HEK293 (cell line): ENCODE measurements around the gene APEX1.

Experiments used
- CTCF ChIA-PET: fragments of 350-600 bp; formaldehyde crosslinking; extraction: SDS; loops from one replicate; lab custom pipeline; 2021; ENCODE audit warnings: antibody characterized with exemption; lab: Yijun Ruan, JAX
- POLR2A ChIA-PET: fragments of 300-600 bp; formaldehyde crosslinking; extraction: SDS; loops from one replicate; lab custom pipeline; 2020; ENCODE audit warnings: antibody characterized with exemption, inconsistent platforms; lab: Yijun Ruan, JAX
- H3K27ac ChIP-seq: fragments of 200-500 bp; sonication (Bioruptor generic); 2 replicates; pipeline ENCODE4 v1.5.1; 2014; ENCODE audit warnings: low read depth, low read length, control low read depth, inconsistent platforms; ENCODE audit errors: extremely low read depth
- H3K36me3 ChIP-seq, 2 experiments: fragments of 200-500 bp in 1 of 2; sonication (Bioruptor generic) in 1 of 2; 1 replicate in 1 of 2; 2 replicates in 1 of 2; pipeline ENCODE4 v1.5.1; 2014 to 2017; ENCODE audit warnings: inconsistent platforms in 2 of 2, low read length in 2 of 2; ENCODE audit not compliant: control insufficient read depth in 2 of 2, insufficient read depth in 1 of 2
- H3K4me1 ChIP-seq: fragments of 200-500 bp; sonication (Bioruptor generic); 2 replicates; pipeline ENCODE4 v1.5.1; 2014; ENCODE audit warnings: mild to moderate bottlenecking, low read length, inconsistent platforms; ENCODE audit not compliant: control insufficient read depth, insufficient read depth
- H3K4me3 ChIP-seq: 2 replicates; pipeline ENCODE4 v1.5.1; 2011; ENCODE audit warnings: low read depth, mild to moderate bottlenecking, control low read depth, low read length, moderate library complexity
- H3K9me3 ChIP-seq: fragments of 200-500 bp; sonication (Bioruptor generic); 2 replicates; pipeline ENCODE4 v1.5.1; 2014; ENCODE audit warnings: low read depth, low read length, inconsistent platforms; ENCODE audit not compliant: control insufficient read depth, insufficient read depth
- EGR2 ChIP-seq: fragments of 450-650 bp; formaldehyde crosslinking; IDR thresholded peaks from 2 replicates; pipeline ENCODE4 v1.5.1; 2016; ENCODE audit warnings: low read depth, missing biosample characterization, missing genetic modification characterization
- HOXA7 ChIP-seq: sonication (generic); formaldehyde crosslinking; IDR thresholded peaks from 2 replicates; pipeline ENCODE4 v1.8.1; 2022; ENCODE audit warnings: missing genetic modification reagents, borderline replicate concordance
- KLF1 ChIP-seq: fragments of 450-650 bp; formaldehyde crosslinking; IDR thresholded peaks from 2 replicates; pipeline ENCODE4 v1.5.1; 2016; ENCODE audit warnings: missing biosample characterization, missing genetic modification characterization
- KLF7 ChIP-seq: fragments of 450-650 bp; formaldehyde crosslinking; IDR thresholded peaks from 2 replicates; pipeline ENCODE4 v1.5.1; 2016; ENCODE audit warnings: missing biosample characterization, missing genetic modification characterization, borderline replicate concordance
- YY1 ChIP-seq: fragments of 450-650 bp; formaldehyde crosslinking; IDR thresholded peaks from 2 replicates; pipeline ENCODE4 v1.5.1; 2018; ENCODE audit warnings: missing biosample characterization, missing genetic modification characterization
- ZBTB17 ChIP-seq: fragments of 450-650 bp; formaldehyde crosslinking; IDR thresholded peaks from 2 replicates; pipeline ENCODE4 v1.5.1; 2016; ENCODE audit warnings: missing biosample characterization, missing genetic modification characterization
- ZFHX2 ChIP-seq: fragments of 450-650 bp; formaldehyde crosslinking; conservative IDR thresholded peaks from 2 replicates; pipeline ENCODE4 v1.5.1; 2016; ENCODE audit warnings: missing biosample characterization, missing genetic modification characterization
- ZFP69B ChIP-seq: fragments of 450-650 bp; formaldehyde crosslinking; IDR thresholded peaks from 2 replicates; pipeline ENCODE4 v1.5.1; 2016; ENCODE audit warnings: missing biosample characterization, missing genetic modification characterization
- ZNF132 ChIP-seq: fragments of 450-650 bp; formaldehyde crosslinking; IDR thresholded peaks from 2 replicates; pipeline ENCODE4 v1.5.1; 2017; ENCODE audit warnings: missing biosample characterization, missing genetic modification characterization, borderline replicate concordance
- ZNF214 ChIP-seq: fragments of 450-650 bp; formaldehyde crosslinking; IDR thresholded peaks from 2 replicates; pipeline ENCODE4 v1.5.1; 2017; ENCODE audit warnings: missing biosample characterization, mild to moderate bottlenecking, missing genetic modification characterization, borderline replicate concordance
- ZNF23 ChIP-seq: fragments of 450-650 bp; formaldehyde crosslinking; IDR thresholded peaks from 2 replicates; pipeline ENCODE4 v1.5.1; 2016; ENCODE audit warnings: missing biosample characterization, missing genetic modification characterization, borderline replicate concordance
- ZNF266 ChIP-seq: fragments of 450-650 bp; formaldehyde crosslinking; IDR thresholded peaks from 2 replicates; pipeline ENCODE4 v1.5.1; 2016; ENCODE audit warnings: missing biosample characterization, missing genetic modification characterization, low read depth
- ZNF311 ChIP-seq: fragments of 450-650 bp; formaldehyde crosslinking; IDR thresholded peaks from 2 replicates; pipeline ENCODE4 v1.5.1; 2017; ENCODE audit warnings: missing biosample characterization, missing genetic modification characterization, borderline replicate concordance
- ZNF37A ChIP-seq: fragments of 450-650 bp; IDR thresholded peaks from 2 replicates; pipeline ENCODE4 v1.5.1; 2018; ENCODE audit warnings: missing biosample characterization, missing genetic modification characterization
- ZNF394 ChIP-seq: fragments of 450-650 bp; formaldehyde crosslinking; IDR thresholded peaks from 2 replicates; pipeline ENCODE4 v1.5.1; 2016; ENCODE audit warnings: missing biosample characterization, missing genetic modification characterization, mild to moderate bottlenecking, moderate library complexity, borderline replicate concordance
- ZNF549 ChIP-seq: fragments of 450-650 bp; IDR thresholded peaks from 2 replicates; pipeline ENCODE4 v1.5.1; 2018; ENCODE audit warnings: missing biosample characterization, missing genetic modification characterization, mild to moderate bottlenecking, inconsistent platforms, moderate library complexity
- ZNF621 ChIP-seq: fragments of 450-650 bp; formaldehyde crosslinking; IDR thresholded peaks from 2 replicates; pipeline ENCODE4 v1.5.1; 2017; ENCODE audit warnings: missing biosample characterization, missing genetic modification characterization
- ZNF626 ChIP-seq: fragments of 450-650 bp; sonication (Bioruptor Pico); formaldehyde crosslinking; IDR thresholded peaks from 2 replicates; pipeline ENCODE4 v1.5.1; 2018; ENCODE audit warnings: missing biosample characterization, missing genetic modification characterization, inconsistent platforms
- ZNF791 ChIP-seq: fragments of 450-650 bp; formaldehyde crosslinking; IDR thresholded peaks from 2 replicates; pipeline ENCODE4 v1.5.1; 2016; ENCODE audit warnings: missing biosample characterization, missing genetic modification characterization
- TF ChIP-seq, protein P1 (sequence below): fragments of 450-650 bp; formaldehyde crosslinking; IDR thresholded peaks from 2 replicates; pipeline ENCODE4 v1.5.1; 2016; ENCODE audit warnings: missing biosample characterization, missing genetic modification characterization
- TF ChIP-seq, protein P2 (sequence below): fragments of 450-650 bp; formaldehyde crosslinking; IDR thresholded peaks from 2 replicates; pipeline ENCODE4 v1.5.1; 2016; ENCODE audit warnings: missing biosample characterization, missing genetic modification characterization
- TF ChIP-seq, protein P3 (sequence below): fragments of 450-650 bp; formaldehyde crosslinking; IDR thresholded peaks from 2 replicates; pipeline ENCODE4 v1.5.1; 2016; ENCODE audit warnings: missing biosample characterization, missing genetic modification characterization, borderline replicate concordance
- TF ChIP-seq, protein P4 (sequence below): fragments of 450-650 bp; formaldehyde crosslinking; IDR thresholded peaks from 2 replicates; pipeline ENCODE4 v1.5.1; 2017; ENCODE audit warnings: missing biosample characterization, missing genetic modification characterization

The APEX1 gene

DNA sequence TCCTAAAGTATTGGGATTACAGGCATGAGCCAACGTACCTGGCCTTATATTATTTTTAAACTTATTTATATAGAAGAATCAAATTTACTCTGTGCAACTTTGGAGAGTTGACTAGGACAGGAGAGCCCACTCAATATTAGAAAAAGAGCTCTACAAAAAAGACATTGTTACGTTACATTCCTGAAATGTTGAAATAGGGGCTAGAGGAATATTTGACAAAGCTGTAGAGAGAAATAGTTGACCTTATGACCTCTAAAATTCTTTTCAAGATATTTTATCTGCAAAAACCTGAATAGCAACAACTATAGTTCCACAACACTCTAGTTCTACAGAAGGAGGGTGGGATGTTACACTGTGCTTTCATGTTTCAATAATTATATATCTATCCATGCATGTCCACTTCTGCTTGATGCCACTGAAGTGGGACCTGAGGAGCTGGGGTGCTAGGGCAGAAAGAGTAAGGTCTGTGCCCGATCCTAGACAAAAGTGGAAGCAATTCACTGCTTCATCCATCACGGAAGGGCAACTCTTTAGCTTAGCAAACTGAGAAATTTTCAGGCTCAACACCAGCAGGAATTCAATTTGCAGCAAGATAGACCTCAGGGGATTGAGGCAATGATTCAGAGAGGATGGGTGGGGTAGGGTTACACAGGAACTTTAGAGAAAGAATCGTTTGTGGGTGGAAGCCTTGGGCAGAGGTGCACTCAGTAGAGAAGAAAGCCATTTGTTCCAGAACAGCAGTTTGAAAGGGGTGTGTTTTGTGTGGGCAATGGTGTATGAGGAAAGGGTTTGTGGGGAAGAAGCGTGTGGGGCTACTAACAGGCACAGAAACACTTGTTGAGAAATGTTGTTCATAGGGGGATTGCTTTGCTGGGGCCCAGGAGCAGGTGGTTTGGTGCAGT lies 34.3 kb downstream of the APEX1 start:
- no peaks in the 10 kb centered on the region for H3K36me3 ChIP-seq
- ChIA-PET CTCF (interaction anchor here (0.6 to 1.3 kb wide), 2 partner anchors 40 to 88 kb away, joined by 3 read pairs; no protein-coding TSS in a partner anchor), POLR2A (interaction anchor here (0.6 to 1.6 kb wide), 2 partner anchors 20 to 146 kb away, joined by 3 read pairs; no protein-coding TSS in a partner anchor)
- H3K27ac ChIP-seq, result no peak overlapping the region
- H3K9me3 ChIP-seq, result no peaks in the 10 kb centered on the region
- no peak overlapping the region for H3K4me3 ChIP-seq
- TF ChIP-seq ZNF23 (tag by site-specific recombination) (no peak), ZBTB17 (peak; percentile 53; the same call in 1 of the 2 replicates), ZFHX2 (tag by site-specific recombination) (peak; percentile 53), ZNF626 (tag by site-specific recombination) (no peak), ZNF214 (tag by site-specific recombination) (no peak), EGR2 (tag by site-specific recombination) (peak; percentile 48; the same call in 1 of the 2 replicates), KLF1 (tag by site-specific recombination) (no peak)
- TF ChIP-seq, protein P1, sequence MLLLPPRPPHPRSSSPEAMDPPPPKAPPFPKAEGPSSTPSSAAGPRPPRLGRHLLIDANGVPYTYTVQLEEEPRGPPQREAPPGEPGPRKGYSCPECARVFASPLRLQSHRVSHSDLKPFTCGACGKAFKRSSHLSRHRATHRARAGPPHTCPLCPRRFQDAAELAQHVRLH (tag by site-specific recombination), result no peak
- TF ChIP-seq, all 188 proteins: peak for 3
- no peaks in the 10 kb centered on the region for H3K4me1 ChIP-seq

DNA sequence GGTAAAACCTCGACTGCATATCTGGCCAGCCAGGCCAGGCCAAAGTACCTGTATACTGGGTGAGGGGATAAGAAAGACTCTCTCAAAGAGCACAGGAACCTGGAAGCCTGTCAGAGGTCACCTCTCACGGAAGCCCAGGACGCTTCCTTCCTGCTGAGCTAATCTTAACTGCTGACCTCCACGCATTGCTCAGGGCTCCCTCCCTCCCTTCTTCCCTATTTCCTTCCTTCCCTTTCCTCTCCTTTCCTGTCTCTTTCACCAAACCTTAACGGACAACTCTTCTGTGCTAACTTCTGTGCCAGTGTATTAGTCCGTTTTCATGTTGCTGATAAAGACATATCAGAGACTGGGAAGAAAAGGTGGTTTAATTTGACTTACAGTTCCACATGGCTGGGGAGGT lies 35.5 kb downstream of the APEX1 start:
- no peak overlapping the region for H3K4me3 ChIP-seq
- ChIA-PET POLR2A (interaction anchor here (1.6 kb wide), 1 partner anchor 21 kb away, joined by 3 read pairs; no protein-coding TSS in a partner anchor), CTCF (no interaction called here)
- no peak for TF ChIP-seq ZNF311 (tag by site-specific recombination)
- TF ChIP-seq ZNF791 (tag by site-specific recombination), result no peak
- no peak for TF ChIP-seq ZFP69B (tag by site-specific recombination)
- TF ChIP-seq ZNF132 (tag by site-specific recombination), result no peak
- TF ChIP-seq ZNF37A, result no peak
- no peak for TF ChIP-seq ZNF394 (tag by site-specific recombination)
- TF ChIP-seq ZNF266, result no peak
- TF ChIP-seq, protein P2, sequence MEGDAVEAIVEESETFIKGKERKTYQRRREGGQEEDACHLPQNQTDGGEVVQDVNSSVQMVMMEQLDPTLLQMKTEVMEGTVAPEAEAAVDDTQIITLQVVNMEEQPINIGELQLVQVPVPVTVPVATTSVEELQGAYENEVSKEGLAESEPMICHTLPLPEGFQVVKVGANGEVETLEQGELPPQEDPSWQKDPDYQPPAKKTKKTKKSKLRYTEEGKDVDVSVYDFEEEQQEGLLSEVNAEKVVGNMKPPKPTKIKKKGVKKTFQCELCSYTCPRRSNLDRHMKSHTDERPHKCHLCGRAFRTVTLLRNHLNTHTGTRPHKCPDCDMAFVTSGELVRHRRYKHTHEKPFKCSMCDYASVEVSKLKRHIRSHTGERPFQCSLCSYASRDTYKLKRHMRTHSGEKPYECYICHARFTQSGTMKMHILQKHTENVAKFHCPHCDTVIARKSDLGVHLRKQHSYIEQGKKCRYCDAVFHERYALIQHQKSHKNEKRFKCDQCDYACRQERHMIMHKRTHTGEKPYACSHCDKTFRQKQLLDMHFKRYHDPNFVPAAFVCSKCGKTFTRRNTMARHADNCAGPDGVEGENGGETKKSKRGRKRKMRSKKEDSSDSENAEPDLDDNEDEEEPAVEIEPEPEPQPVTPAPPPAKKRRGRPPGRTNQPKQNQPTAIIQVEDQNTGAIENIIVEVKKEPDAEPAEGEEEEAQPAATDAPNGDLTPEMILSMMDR, result no peak
- TF ChIP-seq YY1, result no peak
- TF ChIP-seq ZNF621 (tag by site-specific recombination), result no peak
- TF ChIP-seq HOXA7 (CRISPR knock-in tag), result no peak
- TF ChIP-seq ZNF549 (tag by site-specific recombination), result no peak
- no peak for TF ChIP-seq KLF7 (tag by site-specific recombination)
- TF ChIP-seq, protein P3, sequence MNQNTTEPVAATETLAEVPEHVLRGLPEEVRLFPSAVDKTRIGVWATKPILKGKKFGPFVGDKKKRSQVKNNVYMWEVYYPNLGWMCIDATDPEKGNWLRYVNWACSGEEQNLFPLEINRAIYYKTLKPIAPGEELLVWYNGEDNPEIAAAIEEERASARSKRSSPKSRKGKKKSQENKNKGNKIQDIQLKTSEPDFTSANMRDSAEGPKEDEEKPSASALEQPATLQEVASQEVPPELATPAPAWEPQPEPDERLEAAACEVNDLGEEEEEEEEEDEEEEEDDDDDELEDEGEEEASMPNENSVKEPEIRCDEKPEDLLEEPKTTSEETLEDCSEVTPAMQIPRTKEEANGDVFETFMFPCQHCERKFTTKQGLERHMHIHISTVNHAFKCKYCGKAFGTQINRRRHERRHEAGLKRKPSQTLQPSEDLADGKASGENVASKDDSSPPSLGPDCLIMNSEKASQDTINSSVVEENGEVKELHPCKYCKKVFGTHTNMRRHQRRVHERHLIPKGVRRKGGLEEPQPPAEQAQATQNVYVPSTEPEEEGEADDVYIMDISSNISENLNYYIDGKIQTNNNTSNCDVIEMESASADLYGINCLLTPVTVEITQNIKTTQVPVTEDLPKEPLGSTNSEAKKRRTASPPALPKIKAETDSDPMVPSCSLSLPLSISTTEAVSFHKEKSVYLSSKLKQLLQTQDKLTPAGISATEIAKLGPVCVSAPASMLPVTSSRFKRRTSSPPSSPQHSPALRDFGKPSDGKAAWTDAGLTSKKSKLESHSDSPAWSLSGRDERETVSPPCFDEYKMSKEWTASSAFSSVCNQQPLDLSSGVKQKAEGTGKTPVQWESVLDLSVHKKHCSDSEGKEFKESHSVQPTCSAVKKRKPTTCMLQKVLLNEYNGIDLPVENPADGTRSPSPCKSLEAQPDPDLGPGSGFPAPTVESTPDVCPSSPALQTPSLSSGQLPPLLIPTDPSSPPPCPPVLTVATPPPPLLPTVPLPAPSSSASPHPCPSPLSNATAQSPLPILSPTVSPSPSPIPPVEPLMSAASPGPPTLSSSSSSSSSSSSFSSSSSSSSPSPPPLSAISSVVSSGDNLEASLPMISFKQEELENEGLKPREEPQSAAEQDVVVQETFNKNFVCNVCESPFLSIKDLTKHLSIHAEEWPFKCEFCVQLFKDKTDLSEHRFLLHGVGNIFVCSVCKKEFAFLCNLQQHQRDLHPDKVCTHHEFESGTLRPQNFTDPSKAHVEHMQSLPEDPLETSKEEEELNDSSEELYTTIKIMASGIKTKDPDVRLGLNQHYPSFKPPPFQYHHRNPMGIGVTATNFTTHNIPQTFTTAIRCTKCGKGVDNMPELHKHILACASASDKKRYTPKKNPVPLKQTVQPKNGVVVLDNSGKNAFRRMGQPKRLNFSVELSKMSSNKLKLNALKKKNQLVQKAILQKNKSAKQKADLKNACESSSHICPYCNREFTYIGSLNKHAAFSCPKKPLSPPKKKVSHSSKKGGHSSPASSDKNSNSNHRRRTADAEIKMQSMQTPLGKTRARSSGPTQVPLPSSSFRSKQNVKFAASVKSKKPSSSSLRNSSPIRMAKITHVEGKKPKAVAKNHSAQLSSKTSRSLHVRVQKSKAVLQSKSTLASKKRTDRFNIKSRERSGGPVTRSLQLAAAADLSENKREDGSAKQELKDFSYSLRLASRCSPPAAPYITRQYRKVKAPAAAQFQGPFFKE (tag by site-specific recombination), result no peak
- TF ChIP-seq, protein P4, sequence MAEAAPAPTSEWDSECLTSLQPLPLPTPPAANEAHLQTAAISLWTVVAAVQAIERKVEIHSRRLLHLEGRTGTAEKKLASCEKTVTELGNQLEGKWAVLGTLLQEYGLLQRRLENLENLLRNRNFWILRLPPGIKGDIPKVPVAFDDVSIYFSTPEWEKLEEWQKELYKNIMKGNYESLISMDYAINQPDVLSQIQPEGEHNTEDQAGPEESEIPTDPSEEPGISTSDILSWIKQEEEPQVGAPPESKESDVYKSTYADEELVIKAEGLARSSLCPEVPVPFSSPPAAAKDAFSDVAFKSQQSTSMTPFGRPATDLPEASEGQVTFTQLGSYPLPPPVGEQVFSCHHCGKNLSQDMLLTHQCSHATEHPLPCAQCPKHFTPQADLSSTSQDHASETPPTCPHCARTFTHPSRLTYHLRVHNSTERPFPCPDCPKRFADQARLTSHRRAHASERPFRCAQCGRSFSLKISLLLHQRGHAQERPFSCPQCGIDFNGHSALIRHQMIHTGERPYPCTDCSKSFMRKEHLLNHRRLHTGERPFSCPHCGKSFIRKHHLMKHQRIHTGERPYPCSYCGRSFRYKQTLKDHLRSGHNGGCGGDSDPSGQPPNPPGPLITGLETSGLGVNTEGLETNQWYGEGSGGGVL (tag by site-specific recombination), result no peak

More for the DNA sequence above, 35.5 kb downstream of the APEX1 start:
- Histone ChIP-seq H3K4me1 (no peaks in the 10 kb centered on the region), H3K9me3 (no peaks in the 10 kb centered on the region), H3K36me3 (no peaks in the 10 kb centered on the region), H3K27ac (no peak overlapping the region)
